Renal cortex interstitium (tissue), 15 donors: ENCODE data around the gene ZNF726. TPM values are rescaled to one million over a fixed set of nuclear protein-coding genes. Genes with fewer than 3 reads are reported as not detected.
"Not testable (repeated sequence)": the region's sequence is repeated elsewhere in the genome, so short reads cannot be mapped to it uniquely, and the experiment has no call there.

ENCODE experiments used
- DNase-seq, 11 donors: peaks; one replicate each; pipeline ENCODE4 v3.0.0-alpha.2; 2013; ENCODE audit warnings: low read depth in 9 of 11, low spot score in 4 of 11; ENCODE audit errors: extremely low read depth in 1 of 11
- long read RNA-seq, 16 experiments: transcript quantifications; one replicate each; lab custom pipeline, GENCODE V29; 2026
- polyA plus RNA-seq, 3 donors: library from polyadenylated mRNA; unstranded; fragments of 120-200 nt; gene quantifications; one replicate each; pipeline ENCODE4 v1.2.1, GENCODE V29; 2013; ENCODE audit not compliant: insufficient read length in 3 of 3

ZNF726 gene
- polyA plus RNA-seq: 10 to 100 TPM in 2 of 3 donors, 1 to 10 TPM in 1; 9.8 to 13.8 (median 10.9) TPM
- long read RNA-seq, donor 1, partial matches to known transcripts: 0 of 1 reads
- long read RNA-seq, donor 1, other reads (novel, unspliced or antisense): 0 of 1 reads
- long read RNA-seq, donor 2, partial matches to known transcripts: 0 of 2 reads
- long read RNA-seq, donor 2, other reads (novel, unspliced or antisense): 0 of 2 reads
- long read RNA-seq, donor 3, partial matches to known transcripts: 0 of 3 reads
- long read RNA-seq, donor 3, other reads (novel, unspliced or antisense): 0 of 3 reads
- long read RNA-seq, donor 4, partial matches to known transcripts: 0 of 3 reads
- long read RNA-seq, donor 4, other reads (novel, unspliced or antisense): 0 of 3 reads
- long read RNA-seq, donor 5, partial matches to known transcripts: 0 of 3 reads
- long read RNA-seq, donor 5, other reads (novel, unspliced or antisense): 0 of 3 reads
- long read RNA-seq, donor 6, partial matches to known transcripts: 0 of 3 reads
- long read RNA-seq, donor 6, other reads (novel, unspliced or antisense): 0 of 3 reads
- long read RNA-seq, donor 7, partial matches to known transcripts: 0 of 1 reads
- long read RNA-seq, donor 7, other reads (novel, unspliced or antisense): 0 of 1 reads
- long read RNA-seq, donor 8, partial matches to known transcripts: 0 of 6 reads
- long read RNA-seq, donor 8, other reads (novel, unspliced or antisense): 0 of 6 reads
- long read RNA-seq, donor 9, partial matches to known transcripts: 0 of 2 reads
- long read RNA-seq, donor 9, other reads (novel, unspliced or antisense): 0 of 2 reads
- long read RNA-seq, donor 10, partial matches to known transcripts: 0 of 3 reads
- long read RNA-seq, donor 10, other reads (novel, unspliced or antisense): 0 of 3 reads
- long read RNA-seq, donor 11, partial matches to known transcripts: 0 of 4 reads
- long read RNA-seq, donor 11, other reads (novel, unspliced or antisense): 0 of 4 reads
- long read RNA-seq, donor 12: 0 reads
- long read RNA-seq, donor 13, partial matches to known transcripts: 0 of 4 reads
- long read RNA-seq, donor 13, other reads (novel, unspliced or antisense): 0 of 4 reads
- long read RNA-seq, donor 14, partial matches to known transcripts: 0 of 2 reads
- long read RNA-seq, donor 14, other reads (novel, unspliced or antisense): 0 of 2 reads
- long read RNA-seq, donor 15, partial matches to known transcripts: 0 of 1 reads
- long read RNA-seq, donor 15, other reads (novel, unspliced or antisense): 0 of 1 reads
- long read RNA-seq, donor 16, partial matches to known transcripts: 0 of 3 reads
- long read RNA-seq, donor 16, other reads (novel, unspliced or antisense): 0 of 3 reads

- peak; percentile 80 to 94 (median 89) for DNase-seq
Measured at GRCh38 chr19:23914402-23915286, at the start of gene ZNF726. Gene ZNF726, plus strand, starts transcription at chr19:23914886. Its CDS starts 109 bp downstream, at chr19:23914995.

- DNase-seq: no peak
Measured at GRCh38 chr19:23867895-23868294, 46.8 kb upstream of the ZNF726 start.

- no peak for DNase-seq
Measured at GRCh38 chr19:23868630-23869029, 46.1 kb upstream of the ZNF726 start.

GRCh38 chr19:23872282-23872919 is 42.3 kb upstream of the ZNF726 start:
- no peak for DNase-seq

- DNase-seq: no peak
Measured at GRCh38 chr19:23876261-23876660, 38.4 kb upstream of the ZNF726 start.

- peak in 4 of 11 donors; percentile 3 to 12 (median 10) for DNase-seq
Measured at GRCh38 chr19:23876756-23877155, 37.9 kb upstream of the ZNF726 start.

- DNase-seq: peak in 2 of 11 donors; percentile 1 to 3
Measured at GRCh38 chr19:23882493-23882892, 32.2 kb upstream of the ZNF726 start.

- DNase-seq: no peak
Measured at GRCh38 chr19:23884363-23884762, 30.3 kb upstream of the ZNF726 start.

- DNase-seq: peak in 3 of 11 donors; percentile 9 to 29 (median 12)
Measured at GRCh38 chr19:23887642-23888041, 27.0 kb upstream of the ZNF726 start.

GRCh38 chr19:23896096-23896495 is 18.6 kb upstream of the ZNF726 start:
- DNase-seq: not testable (repeated sequence)

- no peak for DNase-seq
Measured at GRCh38 chr19:23896912-23897311, 17.8 kb upstream of the ZNF726 start.

GRCh38 chr19:23901360-23901759 is 13.3 kb upstream of the ZNF726 start:
- DNase-seq: no peak

- no peak for DNase-seq
Measured at GRCh38 chr19:23904406-23904805, 10.3 kb upstream of the ZNF726 start.

- DNase-seq: no peak
Measured at GRCh38 chr19:23905771-23906170, 8.9 kb upstream of the ZNF726 start.

GRCh38 chr19:23906835-23907234 is 7.9 kb upstream of the ZNF726 start:
- no peak for DNase-seq

- DNase-seq: no peak
Measured at GRCh38 chr19:23908165-23908564, 6.5 kb upstream of the ZNF726 start.

GRCh38 chr19:23909222-23909621 is 5.5 kb upstream of the ZNF726 start:
- no peak for DNase-seq
